ENCODE results near the gene CRIP1.

The CRIP1 gene

DNA sequence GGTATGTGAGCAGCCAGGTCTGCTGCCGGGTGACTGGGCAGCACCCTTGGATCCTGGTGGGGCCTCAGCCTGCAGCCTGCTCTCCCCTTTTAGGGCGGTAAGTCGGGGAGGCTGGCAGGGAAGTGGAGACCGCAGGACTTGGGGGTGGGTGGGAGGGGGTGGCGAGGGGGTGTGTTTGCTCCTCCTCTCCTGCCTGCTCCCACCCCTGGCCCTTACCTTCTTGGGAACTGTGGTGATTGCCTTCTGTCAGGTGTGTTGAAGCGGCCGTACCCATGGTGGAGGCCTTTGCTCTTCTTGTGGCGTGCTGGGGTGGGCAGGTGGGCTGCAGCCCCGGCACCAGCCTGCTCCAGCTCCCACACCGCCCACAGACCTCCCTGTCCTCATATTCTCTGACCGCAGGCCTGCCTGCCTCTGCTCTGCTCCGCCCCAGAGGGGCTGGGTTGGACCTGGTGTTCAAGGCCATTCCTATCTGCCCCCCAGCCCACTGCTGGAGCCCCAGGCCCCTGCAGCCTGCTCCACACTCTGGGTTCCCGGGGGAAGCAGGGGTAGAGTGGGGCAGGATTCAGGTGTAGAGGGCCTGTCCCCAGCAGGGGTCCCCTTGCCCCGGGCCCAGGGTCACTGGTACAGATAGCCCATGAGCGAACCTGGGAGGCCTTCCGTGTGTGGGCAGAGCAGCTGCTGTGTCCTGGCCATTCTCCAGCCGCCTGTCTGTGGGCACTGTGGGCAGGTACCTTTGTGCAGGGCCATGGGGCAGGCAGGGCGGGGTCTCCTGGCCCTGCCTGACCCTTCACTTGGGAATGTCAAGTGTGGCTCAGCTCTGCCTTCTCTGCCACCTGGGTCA lies 9.5 kb downstream of the CRIP1 start:
- Histone ChIP-seq H3K9me3 (ENCODE audit: control insufficient read depth, low read length) (no peaks in the 10 kb centered on the region), H3K9ac (ENCODE audit: low read length) (no peak overlapping the region), H3K36me3 (ENCODE audit: control insufficient read depth, insufficient read depth, low read length) (no peaks in the 10 kb centered on the region), H3K27me3 (ENCODE audit: control insufficient read depth, insufficient read depth, low read length) (no peaks in the 10 kb centered on the region), H3K4me1 (ENCODE audit: control insufficient read depth, insufficient read depth, low read length) (peaks cover 5% of the 10 kb centered on the region), H3K4me3 (ENCODE audit: low read length) (no peak overlapping the region)

DNA sequence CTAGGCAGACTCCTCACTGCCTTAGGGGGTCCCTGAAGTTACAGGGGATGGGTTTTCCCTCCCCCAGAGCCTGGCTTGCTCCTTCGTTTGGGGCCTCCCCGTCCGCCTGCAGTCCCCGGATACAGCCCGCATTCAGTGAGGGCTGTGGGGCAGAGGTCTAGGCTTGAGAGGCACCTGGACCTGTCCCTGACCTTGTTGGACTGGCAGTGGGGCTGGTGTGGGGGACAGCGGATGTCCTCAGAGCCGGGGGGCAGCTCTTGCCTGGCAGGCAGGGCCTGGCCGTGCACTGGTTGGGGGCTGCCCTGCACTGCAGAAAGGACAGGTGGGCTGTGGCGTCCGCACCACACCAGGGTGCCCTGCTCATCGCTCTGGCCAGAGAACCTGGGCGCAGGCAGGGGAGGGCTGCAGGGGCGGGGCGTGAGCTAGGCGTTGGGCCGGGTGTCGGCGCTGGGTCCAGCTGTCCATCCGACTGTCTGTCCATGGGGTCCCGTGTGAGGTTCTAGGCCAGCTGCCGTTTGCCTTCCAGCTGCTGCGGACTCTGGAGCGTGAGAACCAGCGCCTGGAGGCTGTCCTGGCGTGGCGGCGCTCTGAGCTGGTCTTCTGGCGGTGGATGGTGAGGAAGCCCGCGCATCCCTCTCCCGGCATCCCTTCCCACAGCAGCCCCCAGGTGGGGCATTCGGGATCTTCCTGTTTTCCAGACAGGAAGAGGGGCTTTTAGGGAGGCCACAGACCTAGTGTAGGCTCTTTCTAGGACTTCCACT lies 10.3 kb downstream of the CRIP1 start:
- Histone ChIP-seq H3K27me3 (ENCODE audit: control insufficient read depth, insufficient read depth, low read length) (no peaks in the 10 kb centered on the region), H3K4me1 (ENCODE audit: control insufficient read depth, insufficient read depth, low read length) (peaks cover under 1% of the 10 kb centered on the region), H3K36me3 (ENCODE audit: control insufficient read depth, insufficient read depth, low read length) (no peaks in the 10 kb centered on the region), H3K4me3 (ENCODE audit: low read length) (no peak overlapping the region), H3K9ac (ENCODE audit: low read length) (no peak overlapping the region), H3K9me3 (ENCODE audit: control insufficient read depth, low read length) (no peaks in the 10 kb centered on the region)

GRCh38 chr14:105497671-105498429 lies 11.2 kb downstream of the CRIP1 start:
- Histone ChIP-seq H3K27me3 (ENCODE audit: control insufficient read depth, insufficient read depth, low read length) (no peaks in the 10 kb centered on the region), H3K9me3 (ENCODE audit: control insufficient read depth, low read length) (no peaks in the 10 kb centered on the region), H3K4me1 (ENCODE audit: control insufficient read depth, insufficient read depth, low read length) (no peaks in the 10 kb centered on the region), H3K36me3 (ENCODE audit: control insufficient read depth, insufficient read depth, low read length) (no peaks in the 10 kb centered on the region), H3K9ac (ENCODE audit: low read length) (no peak overlapping the region), H3K4me3 (ENCODE audit: low read length) (no peak overlapping the region)

GRCh38 chr14:105498430-105499255 lies 12.0 kb downstream of the CRIP1 start:
- H3K4me1 ChIP-seq (ENCODE audit: control insufficient read depth, insufficient read depth, low read length) = no peaks in the 10 kb centered on the region
- H3K9me3 ChIP-seq (ENCODE audit: control insufficient read depth, low read length) = no peaks in the 10 kb centered on the region
- no peaks in the 10 kb centered on the region for H3K36me3 ChIP-seq (ENCODE audit: control insufficient read depth, insufficient read depth, low read length)
- no peaks in the 10 kb centered on the region for H3K27me3 ChIP-seq (ENCODE audit: control insufficient read depth, insufficient read depth, low read length)
- H3K4me3 ChIP-seq (ENCODE audit: low read length) = no peak overlapping the region
- H3K9ac ChIP-seq (ENCODE audit: low read length) = no peak overlapping the region

DNA sequence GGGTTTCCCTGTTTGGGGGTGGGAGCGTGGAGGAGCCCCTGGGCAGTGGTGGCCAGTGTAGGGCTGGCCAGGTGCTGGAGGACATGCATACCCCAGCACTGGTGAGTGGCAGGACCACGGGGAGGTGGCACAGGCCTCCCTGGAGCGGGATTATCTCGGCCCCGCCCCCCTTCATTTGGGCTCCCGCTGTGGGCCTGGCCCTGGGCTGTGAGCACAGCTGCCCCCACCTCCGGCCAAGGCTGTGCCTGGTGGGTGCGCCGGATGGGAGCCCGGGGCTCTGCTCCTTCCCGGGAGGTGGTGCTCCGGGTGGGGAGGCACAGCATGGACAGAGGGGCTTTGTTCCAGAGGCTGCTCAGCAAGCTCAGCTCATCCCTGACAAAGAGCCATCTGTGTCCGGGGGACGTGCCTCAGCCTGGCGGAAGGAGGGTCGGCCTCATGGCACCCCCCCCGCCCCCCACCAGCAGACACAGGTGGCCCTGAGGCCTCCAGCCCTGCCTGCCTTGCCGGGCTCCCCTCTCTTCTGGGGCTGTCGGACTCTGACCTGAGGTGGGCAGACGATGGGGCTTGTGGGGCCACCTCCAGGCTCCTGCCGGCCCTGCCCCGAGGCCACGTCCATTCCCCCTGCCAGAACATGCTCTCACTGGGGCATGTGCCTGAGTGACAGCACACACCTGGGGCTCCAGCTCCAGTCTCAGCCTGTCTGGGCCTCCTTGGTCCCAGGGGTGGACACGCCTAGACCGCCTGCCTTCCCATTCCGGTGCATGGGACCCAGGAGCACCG lies 12.8 kb downstream of the CRIP1 start:
- Histone ChIP-seq H3K36me3 (ENCODE audit: control insufficient read depth, insufficient read depth, low read length) (no peaks in the 10 kb centered on the region), H3K9ac (ENCODE audit: low read length) (no peak overlapping the region), H3K4me1 (ENCODE audit: control insufficient read depth, insufficient read depth, low read length) (no peaks in the 10 kb centered on the region), H3K4me3 (ENCODE audit: low read length) (no peak overlapping the region), H3K9me3 (ENCODE audit: control insufficient read depth, low read length) (no peaks in the 10 kb centered on the region), H3K27me3 (ENCODE audit: control insufficient read depth, insufficient read depth, low read length) (no peaks in the 10 kb centered on the region)

DNA sequence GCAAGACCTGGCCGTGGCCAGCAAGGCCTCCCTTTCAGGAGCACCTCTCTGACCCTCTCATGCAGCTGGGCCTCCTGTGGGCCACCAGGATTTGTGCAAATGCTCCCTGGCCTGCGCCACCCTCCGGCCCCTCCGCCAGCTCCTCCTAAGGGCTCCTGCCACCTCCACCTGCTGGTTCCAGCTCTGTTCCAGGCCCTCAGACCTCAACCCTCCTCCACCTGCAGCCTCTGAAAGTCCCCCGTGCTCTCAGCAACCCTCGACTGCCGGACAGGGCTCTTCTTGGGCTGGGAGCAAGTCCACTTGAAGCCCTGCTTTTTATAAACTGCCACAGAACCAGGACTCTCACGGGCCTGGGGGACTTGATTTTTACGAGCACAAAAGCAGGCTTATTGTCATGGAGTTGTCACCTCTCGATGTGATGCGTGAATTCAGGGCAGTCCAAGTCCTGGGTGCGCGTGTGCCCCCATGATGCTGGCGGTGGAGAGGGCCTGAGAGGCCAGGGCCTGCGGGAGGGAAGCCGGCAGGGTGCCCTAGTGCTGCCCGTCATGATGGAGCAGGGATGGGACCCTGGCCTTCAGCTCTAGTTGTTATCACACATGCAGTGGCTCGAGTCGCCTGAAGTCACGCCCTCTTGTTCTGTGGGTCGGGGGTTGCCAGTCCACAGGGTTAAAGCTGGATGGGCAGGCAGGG lies 13.5 kb downstream of the CRIP1 start:
- H3K9me3 ChIP-seq (ENCODE audit: control insufficient read depth, low read length) = no peaks in the 10 kb centered on the region
- H3K4me1 ChIP-seq (ENCODE audit: control insufficient read depth, insufficient read depth, low read length) = no peaks in the 10 kb centered on the region
- no peaks in the 10 kb centered on the region for H3K36me3 ChIP-seq (ENCODE audit: control insufficient read depth, insufficient read depth, low read length)
- H3K9ac ChIP-seq (ENCODE audit: low read length) = no peak overlapping the region
- no peak overlapping the region for H3K4me3 ChIP-seq (ENCODE audit: low read length)
- no peaks in the 10 kb centered on the region for H3K27me3 ChIP-seq (ENCODE audit: control insufficient read depth, insufficient read depth, low read length)

GRCh38 chr14:105500726-105501101 lies 14.0 kb downstream of the CRIP1 start:
- no peaks in the 10 kb centered on the region for H3K9me3 ChIP-seq (ENCODE audit: control insufficient read depth, low read length)
- no peaks in the 10 kb centered on the region for H3K36me3 ChIP-seq (ENCODE audit: control insufficient read depth, insufficient read depth, low read length)
- no peak overlapping the region for H3K9ac ChIP-seq (ENCODE audit: low read length)
- no peak overlapping the region for H3K4me3 ChIP-seq (ENCODE audit: low read length)
- no peaks in the 10 kb centered on the region for H3K27me3 ChIP-seq (ENCODE audit: control insufficient read depth, insufficient read depth, low read length)
- H3K4me1 ChIP-seq (ENCODE audit: control insufficient read depth, insufficient read depth, low read length) = no peaks in the 10 kb centered on the region

GRCh38 chr14:105501504-105502291 lies 15.0 kb downstream of the CRIP1 start:
- no peaks in the 10 kb centered on the region for H3K36me3 ChIP-seq (ENCODE audit: control insufficient read depth, insufficient read depth, low read length)
- no peak overlapping the region for H3K4me3 ChIP-seq (ENCODE audit: low read length)
- no peaks in the 10 kb centered on the region for H3K27me3 ChIP-seq (ENCODE audit: control insufficient read depth, insufficient read depth, low read length)
- no peak overlapping the region for H3K9ac ChIP-seq (ENCODE audit: low read length)
- H3K4me1 ChIP-seq (ENCODE audit: control insufficient read depth, insufficient read depth, low read length) = no peaks in the 10 kb centered on the region
- no peaks in the 10 kb centered on the region for H3K9me3 ChIP-seq (ENCODE audit: control insufficient read depth, low read length)

GRCh38 chr14:105502446-105503295 lies 16.0 kb downstream of the CRIP1 start:
- Histone ChIP-seq H3K4me1 (ENCODE audit: control insufficient read depth, insufficient read depth, low read length) (no peaks in the 10 kb centered on the region), H3K36me3 (ENCODE audit: control insufficient read depth, insufficient read depth, low read length) (no peaks in the 10 kb centered on the region), H3K27me3 (ENCODE audit: control insufficient read depth, insufficient read depth, low read length) (peaks cover 2% of the 10 kb centered on the region), H3K4me3 (ENCODE audit: low read length) (no peak overlapping the region), H3K9ac (ENCODE audit: low read length) (no peak overlapping the region), H3K9me3 (ENCODE audit: control insufficient read depth, low read length) (no peaks in the 10 kb centered on the region)

All from mucosa of stomach (tissue), 1 donor.